Stimulated activated CD4-positive, alpha-beta T cell treated with anti-CD3 and anti-CD28 coated beads, Interleukin-15, amount 100 ng/mL, for 48 hours (primary cell): Measurements from ENCODE around the gene SPDYE2.
"Not testable (repeated sequence)": the region's sequence is repeated elsewhere in the genome, so short reads cannot be mapped to it uniquely, and the experiment has no call there.

Experiments
- DNase-seq, 2 donors: peaks; one replicate each; pipeline ENCODE4 v3.0.0-alpha.2; 2020; ENCODE audit warnings: low read depth in 2 of 2

SPDYE2 gene

GRCh38 chr7:102604431-102605145 is 53.6 kb downstream of the SPDYE2 start:
- not testable (repeated sequence) for DNase-seq

GRCh38 chr7:102606848-102607247 is 55.8 kb downstream of the SPDYE2 start:
- not testable (repeated sequence) for DNase-seq

GRCh38 chr7:102609734-102610133 is 58.7 kb downstream of the SPDYE2 start:
- not testable (repeated sequence) for DNase-seq

GRCh38 chr7:102610441-102610840 is 59.4 kb downstream of the SPDYE2 start:
- not testable (repeated sequence) for DNase-seq

- DNase-seq: not testable (repeated sequence)
These were observed 60.1 kb downstream of the SPDYE2 start for GRCh38 chr7:102611013-102611674.

- not testable (repeated sequence) for DNase-seq
These were observed 60.8 kb downstream of the SPDYE2 start for GRCh38 chr7:102611675-102612325.
